HG02870 (cell line): ENCODE results near the gene SULF2.

Source experiments
- ATAC-seq: cut with Tn5 transposase; IDR thresholded peaks from one replicate; pipeline ENCODE4 v1.9.1; 2021; ENCODE audit warnings: mild to moderate bottlenecking, moderate library complexity; ENCODE audit not compliant: unreplicated experiment

The SULF2 gene

DNA sequence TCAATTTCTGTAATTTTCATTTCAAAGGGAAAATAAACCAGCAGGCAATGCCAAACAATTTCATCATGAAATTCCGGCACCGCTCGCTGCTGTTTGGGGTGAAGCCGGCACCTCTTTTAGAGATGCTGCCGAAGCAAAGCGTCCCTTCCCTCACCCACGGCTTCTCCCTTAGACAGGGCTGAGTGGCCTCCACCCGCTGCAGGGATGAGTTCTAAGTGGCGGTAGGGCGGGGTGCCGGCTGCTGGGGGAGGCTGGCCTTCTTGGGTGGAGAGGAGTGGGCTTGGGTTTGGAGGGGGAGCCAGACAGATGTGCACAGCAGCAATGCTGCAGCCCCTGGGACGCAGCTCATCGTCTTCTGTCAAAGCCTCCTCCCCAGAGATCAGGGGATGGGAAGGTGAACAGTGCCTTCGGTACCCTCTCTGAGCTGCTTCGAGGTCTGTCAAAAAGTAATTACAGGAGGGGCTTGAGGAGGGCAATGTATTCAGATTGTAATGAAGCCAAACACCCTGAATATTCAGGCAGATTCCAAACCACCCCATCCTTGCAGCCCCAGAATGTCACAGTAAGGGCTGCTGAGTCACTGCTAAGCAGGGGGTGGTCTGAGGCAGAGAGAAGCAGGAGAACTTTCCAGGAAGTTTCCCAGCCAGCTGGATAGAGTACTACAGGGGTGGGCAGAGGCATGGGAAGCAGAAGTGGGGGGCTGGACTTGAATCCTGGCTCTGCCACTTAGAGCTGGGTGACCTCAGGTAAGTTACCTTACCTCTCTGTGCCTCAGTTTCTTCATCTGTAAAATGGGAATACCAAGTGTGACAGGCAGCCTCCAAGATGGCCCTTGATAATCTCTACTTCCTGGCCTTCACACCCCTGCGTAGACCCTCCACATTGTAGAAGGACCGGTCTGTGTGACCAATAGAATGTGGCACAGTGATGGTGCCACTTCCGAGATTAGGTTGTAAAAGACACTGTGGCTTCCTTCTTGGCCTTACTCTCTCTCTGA lies 96.6 kb downstream of the SULF2 start:
- ATAC-seq, result no peak

DNA sequence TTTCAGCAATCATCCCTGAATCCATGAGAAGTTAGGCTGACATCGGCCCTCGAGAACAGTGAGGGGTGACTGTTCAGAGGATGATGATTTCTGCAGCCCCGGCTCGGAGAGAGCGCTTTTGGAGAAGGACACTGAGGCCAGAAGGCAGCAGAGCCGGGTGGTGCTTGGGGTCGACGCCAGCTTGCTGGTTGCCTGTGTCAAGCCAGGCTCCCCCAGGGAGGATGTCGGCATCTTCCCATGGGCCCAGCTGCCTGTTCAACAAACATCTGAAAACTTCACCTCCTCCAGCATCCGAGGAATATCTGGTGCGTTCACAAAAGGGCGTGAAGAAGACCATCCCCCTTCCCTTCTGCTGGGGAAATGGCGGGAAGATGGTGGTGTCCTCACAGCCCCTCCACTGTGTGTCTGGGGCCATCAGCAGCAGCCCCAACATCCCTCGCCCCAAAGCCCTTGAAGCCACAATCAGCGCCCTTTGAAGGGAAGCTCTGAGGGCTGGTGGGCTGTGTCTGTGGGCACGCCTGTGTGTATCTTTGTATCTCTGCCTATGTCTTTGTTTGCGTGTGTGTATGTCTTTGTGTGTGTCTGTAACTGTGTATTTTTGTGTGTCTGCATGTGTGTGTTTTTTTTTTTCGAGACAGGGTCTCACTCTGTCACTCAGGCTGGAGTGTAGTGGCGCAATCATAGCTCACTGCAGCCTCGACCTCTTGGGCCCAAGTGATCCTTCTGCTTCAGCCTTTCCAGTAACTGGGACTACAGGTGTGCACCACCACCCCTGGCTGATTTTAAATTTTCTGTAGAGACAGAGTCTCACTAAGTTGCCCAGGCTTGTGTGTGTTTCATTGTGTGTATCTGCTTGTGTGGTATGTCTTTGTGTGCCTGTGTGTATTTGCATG lies 97.9 kb downstream of the SULF2 start:
- no peak for ATAC-seq

DNA sequence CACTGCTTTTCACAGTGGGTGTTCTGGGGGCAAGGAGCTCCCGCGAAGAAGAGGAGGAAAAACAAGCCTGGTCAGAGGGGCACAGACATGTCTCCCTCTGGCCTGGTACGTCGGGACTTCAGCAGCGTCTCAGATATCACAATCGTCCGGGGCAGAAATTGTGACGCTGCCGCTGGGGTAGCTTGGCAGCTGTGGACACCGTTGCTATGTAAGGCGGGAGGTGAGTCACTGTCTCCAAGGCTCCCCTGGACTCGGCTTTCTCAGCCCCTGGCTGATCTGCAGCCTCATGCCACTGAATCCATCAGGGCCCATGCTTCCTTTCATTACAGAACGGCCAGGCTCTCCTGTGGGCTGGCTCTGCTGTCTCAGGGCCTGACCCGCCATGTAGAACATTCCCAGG lies 98.7 kb downstream of the SULF2 start:
- ATAC-seq, result no peak

DNA sequence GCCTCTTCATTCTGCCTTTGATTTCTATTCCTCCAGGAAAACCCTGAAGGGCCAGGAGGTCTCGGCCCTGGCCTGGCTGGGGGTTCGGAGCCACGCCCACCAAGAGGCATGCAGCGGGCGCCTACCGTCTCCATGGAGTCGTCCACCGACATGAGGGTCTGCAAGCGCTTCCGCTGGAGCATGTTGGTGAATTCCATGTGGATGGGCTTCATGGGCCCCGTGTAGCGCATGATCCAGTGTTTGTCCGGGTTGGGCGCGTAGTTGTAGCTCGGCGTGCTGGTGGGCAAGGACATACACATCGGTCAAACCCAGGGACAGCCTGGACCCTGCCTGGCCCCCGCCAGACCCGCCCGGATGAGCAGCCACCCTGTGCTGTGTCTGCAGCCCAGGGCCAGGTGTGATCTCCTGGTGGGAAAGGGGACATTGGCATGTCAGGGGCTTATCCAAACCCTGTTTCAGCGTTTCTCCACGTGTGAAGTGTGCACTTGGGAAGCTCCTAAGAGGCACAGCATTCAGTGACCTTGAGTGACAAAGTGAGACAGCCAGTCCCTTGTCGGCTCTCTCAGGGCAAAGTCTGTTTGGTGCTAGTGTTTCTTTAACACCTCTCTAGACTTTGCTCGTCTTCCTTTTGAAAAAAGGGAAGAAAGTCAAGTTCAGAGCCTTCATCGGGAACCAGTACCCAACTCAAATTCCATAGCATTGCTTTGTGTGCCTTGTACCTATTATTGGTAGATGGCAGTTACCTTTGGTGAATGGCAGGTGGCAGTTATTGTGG lies 100.8 kb downstream of the SULF2 start:
- no peak for ATAC-seq

DNA sequence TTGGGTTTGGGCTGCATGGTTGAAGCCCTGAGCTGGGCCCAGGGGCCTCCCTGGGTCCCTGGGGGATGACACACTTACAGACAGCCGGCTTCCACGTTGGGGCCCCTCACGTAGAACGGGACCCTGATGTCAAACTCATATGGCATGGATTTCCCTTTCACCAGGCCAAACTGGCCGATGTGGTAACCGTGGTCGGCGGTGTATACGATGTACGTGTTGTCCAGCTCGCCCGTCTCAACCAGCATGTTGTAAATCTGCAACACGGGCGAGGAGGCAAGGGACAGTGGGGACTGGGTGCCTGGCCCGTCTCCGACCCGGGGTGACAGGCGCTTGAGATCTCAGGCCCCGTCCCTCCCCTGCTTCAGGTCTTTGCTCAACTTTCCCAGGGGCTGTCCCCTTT lies 102.4 kb downstream of the SULF2 start:
- ATAC-seq, result no peak

DNA sequence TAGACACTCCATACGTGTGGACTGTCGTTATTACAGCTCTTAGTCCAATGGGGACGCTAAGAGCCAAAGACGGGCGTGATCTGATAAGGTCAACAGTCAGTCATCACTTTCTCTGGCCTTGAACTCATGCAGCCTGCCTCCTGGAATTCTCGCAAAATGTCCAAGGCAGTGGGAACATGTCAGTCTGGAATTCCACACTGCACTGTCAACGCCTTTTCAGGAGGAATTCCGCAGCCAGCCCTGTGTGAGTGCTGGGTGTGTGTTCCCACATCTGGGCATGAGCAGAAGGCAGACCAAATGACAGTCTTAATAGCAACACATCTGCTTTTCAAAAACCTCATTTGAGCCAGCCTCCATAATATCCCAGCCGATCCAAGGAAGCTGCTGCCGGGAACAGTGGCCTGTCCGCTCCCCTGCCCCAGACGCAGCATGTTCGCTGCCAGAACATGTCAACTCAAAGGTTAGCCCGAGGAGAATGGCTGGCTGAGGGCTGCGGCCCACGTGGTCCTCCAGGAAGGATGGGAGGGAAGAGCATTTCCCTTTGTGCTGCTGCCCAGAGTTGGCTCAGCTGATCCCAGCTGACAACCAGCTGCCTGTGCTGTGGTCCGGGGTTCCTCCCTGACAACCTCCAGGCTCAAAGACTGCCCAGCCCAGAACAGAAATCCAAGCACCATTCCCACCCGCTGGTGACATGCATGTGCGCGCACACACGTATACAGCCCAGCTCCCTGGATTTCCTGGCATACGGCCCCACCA lies 103.1 kb downstream of the SULF2 start:
- no peak for ATAC-seq

DNA sequence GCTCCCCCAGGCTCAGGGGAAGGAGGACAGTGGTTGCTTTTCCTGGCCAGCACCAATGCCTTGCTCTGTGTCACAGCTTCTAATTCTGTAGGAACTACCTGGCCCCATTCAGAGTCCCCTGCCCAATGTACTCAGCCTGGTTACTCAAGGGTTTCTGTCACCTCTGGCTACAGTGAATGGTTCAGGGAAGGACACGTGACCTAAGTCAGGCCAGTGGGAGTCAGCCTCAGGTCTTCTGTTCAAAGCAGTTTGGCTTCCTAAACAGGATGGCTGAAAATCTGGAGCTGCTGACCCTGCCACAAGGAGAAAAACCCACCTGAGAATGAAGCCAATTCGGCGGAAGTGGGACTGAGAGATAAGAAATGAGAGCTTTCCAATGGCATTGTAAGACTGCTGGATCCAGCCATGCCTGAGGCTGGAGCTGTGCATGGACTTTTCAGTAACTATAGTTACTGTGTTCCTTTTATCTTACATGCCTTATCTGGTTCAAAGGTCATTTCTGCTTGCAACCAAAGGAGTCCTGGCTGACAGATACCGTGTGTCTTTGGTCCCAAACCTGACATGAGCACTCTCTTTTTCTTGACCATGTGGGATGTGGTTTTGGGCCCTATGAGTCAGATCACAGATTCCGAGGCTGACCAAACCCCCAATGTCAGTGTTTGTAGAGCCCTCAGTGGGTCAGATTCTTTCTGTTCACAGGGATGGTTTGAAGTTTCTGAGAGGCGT lies 104.3 kb downstream of the SULF2 start:
- no peak for ATAC-seq

DNA sequence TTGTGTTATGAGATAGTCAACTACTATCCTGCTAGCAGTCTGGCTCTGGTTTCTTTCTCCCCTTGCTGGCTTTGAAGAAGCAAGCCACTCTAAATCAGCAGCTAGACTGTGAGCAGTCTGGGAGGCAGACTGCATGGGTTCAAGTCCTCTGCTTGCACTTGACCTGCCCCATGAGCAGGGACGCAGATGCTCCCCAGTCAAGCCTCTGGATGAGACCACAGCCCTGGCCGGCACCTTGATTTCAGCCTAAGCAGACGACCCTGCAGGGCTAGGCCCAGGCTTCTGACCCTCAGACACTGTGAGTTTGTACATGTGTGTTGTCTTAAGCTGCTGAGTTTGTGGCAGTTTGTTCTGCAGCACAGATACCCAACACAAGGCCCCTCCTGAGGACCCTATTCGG lies 105.8 kb downstream of the SULF2 start:
- ATAC-seq, result no peak

DNA sequence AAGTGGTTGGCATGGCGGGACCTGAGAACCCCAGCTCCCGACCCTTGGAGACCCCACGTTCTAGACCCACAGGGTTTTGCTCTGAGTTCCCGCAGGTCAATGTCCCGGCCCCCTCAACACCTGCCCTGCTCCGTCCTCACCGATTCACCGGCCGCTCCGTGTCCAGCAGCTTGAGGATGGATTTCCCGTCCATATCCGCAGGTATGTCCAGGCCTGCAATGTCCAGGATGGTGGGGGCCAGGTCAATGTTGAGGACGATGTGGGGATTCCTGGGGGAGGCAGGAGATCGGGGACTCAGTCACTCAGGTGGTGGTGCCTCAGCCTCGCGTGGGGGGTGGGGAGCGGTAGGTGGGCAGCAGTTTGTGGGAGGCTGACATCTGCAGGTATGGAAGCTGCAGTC lies 106.7 kb downstream of the SULF2 start:
- no peak for ATAC-seq

DNA sequence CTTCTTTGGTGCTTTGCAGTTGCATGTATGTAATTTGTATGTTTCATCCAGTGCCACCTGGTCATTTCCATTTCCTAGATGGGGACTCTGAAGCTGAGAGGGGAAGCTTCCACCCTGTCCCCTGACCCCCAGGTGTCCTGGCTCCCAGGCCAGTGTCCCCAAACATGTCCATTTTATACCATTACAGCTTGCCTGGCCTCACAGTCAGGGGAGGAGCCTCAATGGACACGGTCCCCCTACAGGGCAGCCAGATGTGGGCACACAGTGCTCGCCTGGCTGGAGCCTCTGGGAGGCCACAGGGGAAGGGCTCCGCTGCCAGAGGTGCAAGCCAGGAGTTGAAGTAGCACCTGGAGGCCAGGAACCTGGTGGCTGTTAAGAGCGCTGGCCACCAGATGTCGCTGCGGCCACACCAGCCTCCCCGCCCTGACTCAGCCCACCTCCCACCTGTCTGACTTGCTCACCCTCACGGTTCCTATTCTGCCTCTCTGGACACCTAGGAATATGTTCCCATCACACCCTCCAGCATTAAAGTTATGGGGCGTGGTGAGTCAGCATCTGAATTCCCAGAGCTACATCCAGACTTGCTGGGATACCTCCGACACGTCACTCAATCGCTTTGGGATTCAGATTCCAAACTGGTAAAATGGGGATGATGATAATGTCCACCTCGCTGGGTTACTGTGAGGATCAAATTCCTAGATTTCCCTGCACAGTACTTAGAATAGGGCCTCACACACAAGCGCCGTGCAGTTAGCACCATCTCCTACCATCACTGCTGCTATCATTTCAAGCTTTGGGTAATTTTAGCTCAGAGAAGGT lies 107.4 kb downstream of the SULF2 start:
- ATAC-seq, result no peak

DNA sequence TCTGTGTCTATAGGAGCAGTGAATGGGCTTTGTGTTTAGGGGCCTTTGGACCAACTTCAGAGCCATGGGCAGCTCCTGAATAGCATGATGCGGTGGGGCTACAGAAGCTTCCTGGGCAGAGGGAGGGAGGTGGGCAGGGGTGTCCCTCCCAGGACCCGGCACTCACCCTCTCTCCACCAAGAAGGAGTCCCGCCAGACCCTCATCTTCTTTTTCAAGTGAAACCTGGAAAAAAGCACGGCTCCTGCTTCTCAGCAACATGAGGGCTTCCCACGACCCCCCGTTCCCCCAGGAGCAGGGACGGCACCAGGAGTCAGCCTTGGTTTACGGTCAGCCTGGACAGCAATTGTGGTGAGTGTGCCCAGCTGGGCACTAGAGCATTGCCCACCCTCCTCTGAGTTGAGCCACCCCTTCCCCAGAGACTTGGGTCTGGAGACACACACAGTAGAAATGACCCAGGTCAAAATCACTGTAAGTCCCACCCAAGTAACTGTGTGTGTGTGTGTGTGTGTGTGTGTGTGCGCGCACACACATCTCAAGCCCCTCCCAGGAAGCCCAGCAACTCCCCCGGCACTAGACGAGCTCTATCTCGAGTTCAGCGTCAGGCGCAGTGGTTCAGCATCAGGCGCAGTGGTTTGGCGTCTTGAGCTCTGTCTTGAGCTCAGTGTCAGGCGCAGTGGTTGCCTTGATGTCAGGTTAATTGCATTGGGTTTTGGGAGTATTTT lies 108.2 kb downstream of the SULF2 start:
- no peak for ATAC-seq

DNA sequence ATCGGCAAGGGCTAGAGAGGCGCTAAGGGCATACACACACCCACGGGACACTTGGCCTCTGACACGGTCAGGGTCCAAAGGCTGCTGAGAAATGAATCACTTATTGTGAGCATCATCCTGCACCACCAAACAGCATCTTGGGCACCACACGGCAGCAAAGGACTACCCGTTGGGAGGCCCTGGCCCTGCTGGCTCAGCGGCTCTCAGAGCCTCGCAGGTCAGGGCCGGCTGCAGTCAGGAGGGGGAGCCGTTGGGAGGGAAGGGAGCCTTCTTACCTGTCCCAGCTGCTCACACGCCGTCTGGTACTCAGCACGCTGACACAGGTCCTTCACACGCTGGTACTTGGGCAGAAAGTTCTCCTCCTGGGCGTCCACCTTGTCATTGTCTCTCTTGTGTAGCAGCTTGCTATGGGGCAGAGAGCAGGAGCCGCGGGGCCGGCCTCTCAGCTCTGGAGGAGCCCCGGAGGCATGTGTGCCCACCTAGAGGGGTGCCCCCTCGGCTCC lies 109.0 kb downstream of the SULF2 start:
- no peak for ATAC-seq

DNA sequence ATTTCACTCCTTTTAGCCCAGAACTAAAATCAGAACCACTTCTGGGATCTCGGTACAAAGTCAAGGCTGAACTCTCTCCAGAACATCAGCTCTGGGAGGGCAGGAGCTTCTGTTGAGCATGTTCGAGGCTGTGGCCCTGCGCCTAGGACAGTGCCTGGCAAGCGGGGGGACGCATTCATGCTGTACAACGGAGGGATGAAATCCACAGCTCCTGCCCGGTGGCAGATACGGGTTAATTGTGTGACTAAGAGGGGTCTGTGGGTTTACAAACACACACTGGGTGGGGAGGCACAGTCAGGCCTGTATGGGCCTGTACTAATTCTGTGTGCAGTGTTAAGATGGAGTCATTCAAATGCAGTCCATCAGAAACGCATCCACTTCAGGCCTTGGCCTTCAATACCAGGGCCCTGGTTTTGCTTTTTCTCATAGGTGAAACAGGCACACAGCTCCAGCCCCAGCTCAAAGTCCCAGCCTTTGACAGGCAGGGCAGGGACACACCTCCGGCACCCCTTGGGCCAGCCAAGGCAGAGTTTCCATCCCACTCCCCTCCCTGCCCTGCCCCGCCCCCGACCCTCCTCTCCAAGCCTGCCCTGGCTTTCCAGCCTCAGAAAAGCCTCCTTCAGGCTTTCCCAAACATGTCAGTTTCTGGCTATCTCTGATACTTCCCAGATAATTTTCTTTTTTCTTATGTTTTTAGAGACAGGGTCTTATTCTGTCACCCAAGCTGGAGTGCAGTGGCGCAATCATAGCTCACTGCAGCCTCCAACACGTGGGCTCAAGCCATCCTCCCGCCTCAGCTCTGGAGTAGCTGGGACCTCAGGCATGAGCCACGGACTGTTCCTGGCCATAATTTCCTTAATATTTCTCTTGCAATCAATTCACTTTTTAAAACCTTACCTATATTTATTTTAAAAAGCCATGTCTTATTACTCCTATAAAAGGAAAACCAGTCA lies 109.8 kb downstream of the SULF2 start:
- ATAC-seq, result no peak

DNA sequence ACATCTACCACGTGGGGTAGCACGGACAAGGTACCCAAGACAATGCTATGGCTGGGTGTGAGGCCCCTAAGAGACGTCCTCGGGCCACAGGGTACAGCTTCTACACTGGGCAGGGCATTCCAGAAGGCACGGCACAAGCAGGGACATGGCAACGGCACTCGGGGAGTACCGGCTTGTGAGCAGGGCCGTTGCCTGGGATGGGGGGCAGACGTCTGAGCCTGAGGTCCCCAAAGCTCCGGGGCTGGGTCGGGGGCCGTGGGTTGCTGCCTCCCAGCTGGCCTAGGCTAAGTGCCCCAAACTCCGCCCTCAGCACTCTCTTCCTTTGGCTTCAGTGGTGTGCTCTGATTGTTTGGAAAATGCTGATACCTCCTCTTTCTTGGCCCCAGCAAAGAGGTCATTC lies 110.6 kb downstream of the SULF2 start:
- no peak for ATAC-seq

DNA sequence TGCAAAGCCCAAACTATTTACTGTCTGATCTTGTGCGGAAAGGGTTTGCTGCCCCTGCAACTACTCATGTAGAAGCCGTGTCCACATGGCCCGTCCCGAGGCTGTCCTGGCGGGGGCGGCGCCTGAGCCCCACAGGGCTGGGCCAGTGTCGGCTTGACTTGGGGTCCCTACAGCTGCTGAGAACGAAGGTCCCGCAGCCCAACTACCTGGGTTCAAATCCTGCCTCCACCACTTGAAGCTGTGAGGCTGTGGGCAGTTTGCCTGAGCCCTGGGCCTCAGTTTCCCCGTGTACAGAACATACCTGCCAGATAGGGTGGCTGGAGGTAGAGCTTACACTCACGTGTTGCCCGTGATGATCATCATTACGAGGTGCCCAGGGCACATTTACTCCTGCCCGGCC lies 111.1 kb downstream of the SULF2 start:
- no peak for ATAC-seq

DNA sequence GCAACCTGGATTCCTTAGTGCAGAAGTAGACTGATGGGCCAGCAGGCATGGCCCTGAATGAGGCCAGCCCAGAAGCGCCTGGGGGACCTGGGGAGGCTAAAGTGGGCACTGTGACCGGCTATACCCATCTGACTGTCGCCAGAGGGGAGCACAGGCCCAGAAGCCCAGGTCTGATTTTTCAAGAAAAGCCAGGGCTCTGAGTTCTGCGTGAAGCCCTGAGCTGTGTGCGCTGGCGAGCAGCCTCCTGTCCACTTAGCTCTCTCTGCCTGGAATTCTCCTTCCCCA lies 111.7 kb downstream of the SULF2 start:
- ATAC-seq, result no peak
